H9 (cell line): Measurements from ENCODE around the gene NSD1. TPM values are rescaled to one million over a fixed set of nuclear protein-coding genes. Genes with fewer than 3 reads are reported as not detected.
A peak's percentile ranks its signal among the peaks of the same experiment; 100 is the strongest.

Experiments used
- DNase-seq: peaks from one replicate; pipeline ENCODE4 v3.0.0-alpha.2; 2017
- H2AFZ ChIP-seq: one replicate; pipeline ENCODE4 v1.6.1; 2013; ENCODE audit warnings: mild to moderate bottlenecking, low read length, control low read depth, moderate library complexity
- H2AK5ac ChIP-seq: 2 replicates; pipeline ENCODE4 v1.6.1; 2013; ENCODE audit warnings: low read length, control low read depth, mixed read lengths; ENCODE audit not compliant: insufficient read length
- H2BK120ac ChIP-seq: one replicate; pipeline ENCODE4 v1.6.1; 2013; ENCODE audit warnings: low read depth, mild to moderate bottlenecking, low read length, control low read depth, inconsistent platforms; ENCODE audit not compliant: poor library complexity, severe bottlenecking
- H2BK12ac ChIP-seq: 2 replicates; pipeline ENCODE4 v1.6.1; 2013; ENCODE audit warnings: low read length, control low read depth, mixed read lengths, low read depth; ENCODE audit not compliant: insufficient read length
- H2BK15ac ChIP-seq: 2 replicates; pipeline ENCODE4 v1.6.1; 2013; ENCODE audit warnings: low read depth, low read length, control low read depth
- H2BK20ac ChIP-seq: one replicate; pipeline ENCODE4 v1.6.1; 2013; ENCODE audit warnings: low read depth, mild to moderate bottlenecking, low read length, control low read depth, inconsistent platforms; ENCODE audit not compliant: poor library complexity, severe bottlenecking
- H2BK5ac ChIP-seq: 2 replicates; pipeline ENCODE4 v1.6.1; 2013; ENCODE audit warnings: low read length, control low read depth, mixed read lengths; ENCODE audit not compliant: insufficient read length
- H3K14ac ChIP-seq: 2 replicates; pipeline ENCODE4 v1.6.1; 2013; ENCODE audit warnings: low read length, control low read depth; ENCODE audit not compliant: insufficient read depth
- H3K18ac ChIP-seq: 2 replicates; pipeline ENCODE4 v1.6.1; 2013; ENCODE audit warnings: low read depth, mild to moderate bottlenecking, mixed read lengths, low read length, control low read depth; ENCODE audit not compliant: insufficient read length
- H3K23ac ChIP-seq: 2 replicates; pipeline ENCODE4 v1.6.1; 2013; ENCODE audit warnings: low read length, control low read depth, mixed read lengths, low read depth; ENCODE audit not compliant: insufficient read length
- H3K23me2 ChIP-seq: 2 replicates; pipeline ENCODE4 v1.6.1; 2013; ENCODE audit warnings: low read depth, mild to moderate bottlenecking, mixed read lengths, low read length, control low read depth; ENCODE audit not compliant: insufficient read length, poor library complexity, severe bottlenecking
- H3K27ac ChIP-seq: 2 replicates; pipeline ENCODE4 v1.5.1; 2013; ENCODE audit warnings: low read length, control low read depth, mixed read lengths, low read depth; ENCODE audit not compliant: insufficient read length
- H3K27me3 ChIP-seq: 2 replicates; pipeline ENCODE4 v1.6.1; 2013; ENCODE audit warnings: low read length, control low read depth, inconsistent platforms; ENCODE audit not compliant: insufficient read depth
- H3K4ac ChIP-seq: 2 replicates; pipeline ENCODE4 v1.6.1; 2013; ENCODE audit warnings: low read depth, mild to moderate bottlenecking, control low read depth, inconsistent platforms, low read length, moderate library complexity
- H3K4me1 ChIP-seq: 2 replicates; pipeline ENCODE4 v1.6.1; 2013; ENCODE audit warnings: low read length, control low read depth, inconsistent platforms; ENCODE audit not compliant: insufficient read depth
- H3K4me2 ChIP-seq: 2 replicates; pipeline ENCODE4 v1.6.1; 2013; ENCODE audit warnings: low read length, control low read depth, mixed read lengths; ENCODE audit not compliant: insufficient read length, insufficient read depth
- H3K56ac ChIP-seq: 2 replicates; pipeline ENCODE4 v1.6.1; 2013; ENCODE audit warnings: low read depth, mild to moderate bottlenecking, mixed read lengths, low read length, control low read depth; ENCODE audit not compliant: insufficient read length
- H3K79me1 ChIP-seq: 2 replicates; pipeline ENCODE4 v1.6.1; 2013; ENCODE audit warnings: low read depth, mild to moderate bottlenecking, moderate library complexity, low read length, control low read depth, inconsistent platforms; ENCODE audit not compliant: insufficient read depth, poor library complexity, severe bottlenecking
- H3K79me2 ChIP-seq: 2 replicates; pipeline ENCODE4 v1.6.1; 2013; ENCODE audit warnings: low read length, control low read depth, inconsistent platforms; ENCODE audit not compliant: insufficient read depth
- H3K9ac ChIP-seq: 2 replicates; pipeline ENCODE4 v1.6.1; 2013; ENCODE audit warnings: low read length, control low read depth, mixed read lengths; ENCODE audit not compliant: insufficient read length; ENCODE audit errors: extremely low read depth
- H3K9me3 ChIP-seq: one replicate; pipeline ENCODE4 v1.6.1; 2013; ENCODE audit warnings: low read depth, low read length, inconsistent platforms; ENCODE audit not compliant: control insufficient read depth
- H3T11ph ChIP-seq: one replicate; pipeline ENCODE4 v1.6.1; 2013; ENCODE audit warnings: mild to moderate bottlenecking, low read length, control low read depth, inconsistent platforms
- H4K20me1 ChIP-seq: one replicate; pipeline ENCODE4 v1.6.1; 2013; ENCODE audit not compliant: control insufficient read depth, insufficient read length, insufficient read depth
- H4K5ac ChIP-seq: 2 replicates; pipeline ENCODE4 v1.6.1; 2013; ENCODE audit warnings: low read depth, mild to moderate bottlenecking, mixed read lengths, low read length, control low read depth; ENCODE audit not compliant: insufficient read length
- H4K8ac ChIP-seq: replicated peaks from 2 replicates; pipeline ENCODE4 v1.6.1; 2013; ENCODE audit warnings: low read length, control low read depth, mixed read lengths, low read depth; ENCODE audit not compliant: insufficient read length
- H4K91ac ChIP-seq: 2 replicates; pipeline ENCODE4 v1.6.1; 2013; ENCODE audit warnings: low read depth, mild to moderate bottlenecking, moderate library complexity, mixed read lengths, low read length, control low read depth; ENCODE audit not compliant: insufficient read length
- H3K27ac Mint-ChIP-seq, 3 experiments: 2 replicates in 2 of 3; 3 replicates in 1 of 3; pipeline ENCODE4 v1.8.0; 2020 to 2021; ENCODE audit warnings: mixed read lengths in 3 of 3, mild to moderate bottlenecking in 1 of 3, moderate library complexity in 1 of 3
- H3K27me3 Mint-ChIP-seq: 2 replicates; pipeline ENCODE4 v1.8.0; 2021; ENCODE audit warnings: low read depth, mild to moderate bottlenecking, moderate library complexity, mixed read lengths
- H3K36me3 Mint-ChIP-seq, 3 experiments: 2 replicates in 2 of 3; 3 replicates in 1 of 3; pipeline ENCODE4 v1.8.0; 2020 to 2021; ENCODE audit warnings: low read depth in 3 of 3, mixed read lengths in 3 of 3; ENCODE audit not compliant: insufficient read depth in 1 of 3
- H3K4me1 Mint-ChIP-seq, 2 experiments: 2 replicates each; pipeline ENCODE4 v1.8.0; 2020; ENCODE audit warnings: mixed read lengths in 2 of 2
- H3K4me3 Mint-ChIP-seq, 2 experiments: 2 replicates in 1 of 2; 3 replicates in 1 of 2; pipeline ENCODE4 v1.8.0; 2020 to 2021; ENCODE audit warnings: mild to moderate bottlenecking in 2 of 2, mixed read lengths in 2 of 2, moderate library complexity in 1 of 2
- H3K9me3 Mint-ChIP-seq, 2 experiments: 2 replicates in 1 of 2; 3 replicates in 1 of 2; pipeline ENCODE4 v1.8.0; 2020; ENCODE audit warnings: mild to moderate bottlenecking in 2 of 2, mixed read lengths in 2 of 2, moderate library complexity in 1 of 2
- WGBS: extraction: QIAGEN DNeasy Blood & Tissue Kit; methylation state at CpG from one replicate; pipeline ENCODE4 v1.1.7; 2013; ENCODE audit warnings: missing lambda C conversion rate, low lambda C conversion rate, mixed read lengths; ENCODE audit not compliant: insufficient read length; ENCODE audit errors: extremely low coverage; 5-methylcytosine and 5-hydroxymethylcytosine counted together
- total RNA-seq: library from RNA; stranded (reverse); gene quantifications from 2 replicates; pipeline ENCODE4 v1.2.1, GENCODE V29; 2021
- TF ChIP-seq, protein P1 (sequence below): fragments of 200-600 bp; sonication (generic); conservative IDR thresholded peaks from 3 replicates; pipeline ENCODE4 v1.8.0; 2021; ENCODE audit warnings: antibody characterized with exemption, mild to moderate bottlenecking

Gene NSD1
- total RNA-seq, 1 experiment from 2014 or later = 213 TPM

DNA sequence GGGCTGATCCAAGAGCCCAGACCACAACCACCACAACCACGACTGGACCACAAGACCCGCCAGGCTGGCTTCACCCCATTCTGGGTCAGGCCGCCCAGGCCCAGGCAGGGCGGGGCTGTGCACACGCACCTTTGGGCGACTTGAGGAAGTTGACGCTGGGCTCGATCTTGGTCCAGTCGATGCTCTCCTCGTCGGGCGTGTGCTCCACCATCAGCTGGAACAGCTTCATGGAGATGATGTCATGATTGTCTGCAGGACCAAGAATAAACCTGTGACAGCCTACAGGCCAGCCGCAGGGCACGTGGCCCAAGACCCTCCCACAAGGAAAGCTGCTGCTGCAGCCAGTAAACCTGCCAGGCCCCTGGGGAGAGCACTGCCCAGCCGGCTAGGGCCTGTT, 200.6 kb downstream of the NSD1 start:
- no CpG with 5 or more reads among the region's 15 CpGs for WGBS

More for the DNA sequence above, 200.6 kb downstream of the NSD1 start:
- no peak overlapping the region for H3K14ac ChIP-seq
- Mint-ChIP-seq H3K4me1 (peaks cover 9 to 15% of the 10 kb centered on the region in 2 experiments), H3K27me3 (no peaks in the 10 kb centered on the region; the same call in 1 of the 2 replicates), H3K4me3 (no peak overlapping the region), H3K9me3 (no peaks in the 10 kb centered on the region), H3K36me3 (peaks cover 16 to 78% (median 62%) of the 10 kb centered on the region in 3 experiments; a peak in 6 of 7 replicates), H3K27ac (peak overlapping the region in 1 of 3 experiments; percentile 84; a peak in 2 of 7 replicates)
- no peak overlapping the region for H2BK120ac ChIP-seq
- no peak overlapping the region for H3K27ac ChIP-seq
- no peaks in the 10 kb centered on the region for H4K20me1 ChIP-seq
- H3K4me2 ChIP-seq = no peak overlapping the region
- H2BK20ac ChIP-seq = no peak overlapping the region
- no peak for DNase-seq
- no peaks in the 10 kb centered on the region for H3K23me2 ChIP-seq
- H2AFZ ChIP-seq = no peak overlapping the region
- TF ChIP-seq, protein P1, sequence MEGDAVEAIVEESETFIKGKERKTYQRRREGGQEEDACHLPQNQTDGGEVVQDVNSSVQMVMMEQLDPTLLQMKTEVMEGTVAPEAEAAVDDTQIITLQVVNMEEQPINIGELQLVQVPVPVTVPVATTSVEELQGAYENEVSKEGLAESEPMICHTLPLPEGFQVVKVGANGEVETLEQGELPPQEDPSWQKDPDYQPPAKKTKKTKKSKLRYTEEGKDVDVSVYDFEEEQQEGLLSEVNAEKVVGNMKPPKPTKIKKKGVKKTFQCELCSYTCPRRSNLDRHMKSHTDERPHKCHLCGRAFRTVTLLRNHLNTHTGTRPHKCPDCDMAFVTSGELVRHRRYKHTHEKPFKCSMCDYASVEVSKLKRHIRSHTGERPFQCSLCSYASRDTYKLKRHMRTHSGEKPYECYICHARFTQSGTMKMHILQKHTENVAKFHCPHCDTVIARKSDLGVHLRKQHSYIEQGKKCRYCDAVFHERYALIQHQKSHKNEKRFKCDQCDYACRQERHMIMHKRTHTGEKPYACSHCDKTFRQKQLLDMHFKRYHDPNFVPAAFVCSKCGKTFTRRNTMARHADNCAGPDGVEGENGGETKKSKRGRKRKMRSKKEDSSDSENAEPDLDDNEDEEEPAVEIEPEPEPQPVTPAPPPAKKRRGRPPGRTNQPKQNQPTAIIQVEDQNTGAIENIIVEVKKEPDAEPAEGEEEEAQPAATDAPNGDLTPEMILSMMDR = no peak
- no peak overlapping the region for H3K9ac ChIP-seq
- H2BK5ac ChIP-seq = no peak overlapping the region
- no peak overlapping the region for H2BK15ac ChIP-seq
- H4K5ac ChIP-seq = no peak overlapping the region
- no peaks in the 10 kb centered on the region for H3K9me3 ChIP-seq
- H4K8ac ChIP-seq = no peak overlapping the region
- H2AK5ac ChIP-seq = no peak overlapping the region
- no peak overlapping the region for H3K4ac ChIP-seq
- no peak overlapping the region for H2BK12ac ChIP-seq
- H3K4me1 ChIP-seq = peaks cover under 1% of the 10 kb centered on the region; the same call in 1 of the 2 replicates
- no peak overlapping the region for H3K56ac ChIP-seq
- no peak overlapping the region for H4K91ac ChIP-seq
- H3T11ph ChIP-seq = no peak overlapping the region
- no peak overlapping the region for H3K23ac ChIP-seq
- no peaks in the 10 kb centered on the region for H3K79me1 ChIP-seq
- no peak overlapping the region for H3K18ac ChIP-seq
- H3K27me3 ChIP-seq = no peaks in the 10 kb centered on the region
- H3K79me2 ChIP-seq = no peaks in the 10 kb centered on the region
